HepG2 (cell line): ENCODE results near the gene ZNRD2. TPM values are rescaled to one million over a fixed set of nuclear protein-coding genes. Genes with fewer than 3 reads are reported as not detected.

Experiments
- ATAC-seq: fragments of 200-7000 bp; cut with Tn5 transposase; 3 replicates; pipeline ENCODE4 v1.9.1; 2020; ENCODE audit warnings: mild to moderate bottlenecking, moderate library complexity
- BruUV-seq: library from RNA; stranded (reverse); fragments of 400-500 nt; replicated peaks from 2 replicates; lab custom pipeline; 2021; lab: Mats Ljungman, UMichigan
- CTCF ChIA-PET: fragments of 300-600 bp; formaldehyde crosslinking; extraction: SDS; loops from one replicate; lab custom pipeline; 2021; ENCODE audit warnings: low total read pairs, inconsistent platforms, low intra/inter-chr PET ratio; lab: Yijun Ruan, JAX
- POLR2A ChIA-PET: fragments of 350-600 bp; sonication (Branson Sonifier 250); formaldehyde crosslinking; loops from one replicate; lab custom pipeline; 2020; ENCODE audit warnings: antibody characterized with exemption, inconsistent platforms; lab: Yijun Ruan, JAX
- DNase-seq: peaks from one replicate; pipeline ENCODE4 v3.0.0-alpha.2; 2015; ENCODE audit warnings: low spot score
- FAIRE-seq: peaks from 3 replicates; lab custom pipeline; 2011; peaks lifted over from hg19 to GRCh38; lab: Jason Lieb, UNC
- H2AFZ ChIP-seq: one replicate; pipeline ENCODE4 v1.6.1; 2011; ENCODE audit warnings: low read length, inconsistent platforms
- H3K27ac ChIP-seq: fragments of 300-600 bp; 3 replicates; pipeline ENCODE4 v1.8.0; 2011; ENCODE audit warnings: mixed run types, mild to moderate bottlenecking, mixed read lengths, low read length, inconsistent platforms; ENCODE audit not compliant: insufficient read depth; ENCODE audit errors: extremely low read length
- H3K27me3 ChIP-seq, 2 experiments: fragments of 200-600 bp in 1 of 2; 2 replicates in 1 of 2; 3 replicates in 1 of 2; pipeline versions ENCODE4 v1.6.0 to v1.8.0; 2011; ENCODE audit warnings: low read length in 2 of 2, mild to moderate bottlenecking in 2 of 2, moderate library complexity in 2 of 2, inconsistent platforms in 1 of 2; ENCODE audit not compliant: insufficient read depth in 2 of 2, control insufficient read depth in 1 of 2
- H3K36me3 ChIP-seq, 2 experiments: fragments of 200-600 bp in 1 of 2; replicated peaks in 1 of 2; 2 replicates in 1 of 2; 3 replicates in 1 of 2; pipeline versions ENCODE4 v1.5.1 to v1.8.0; 2011; ENCODE audit warnings: low read length in 2 of 2, inconsistent platforms in 1 of 2; ENCODE audit not compliant: insufficient read depth in 2 of 2, control insufficient read depth in 1 of 2
- H3K4me1 ChIP-seq: 2 replicates; pipeline ENCODE4 v1.5.1; 2012; ENCODE audit warnings: low read length, inconsistent platforms; ENCODE audit not compliant: insufficient read depth
- H3K4me2 ChIP-seq: 2 replicates; pipeline ENCODE4 v1.6.0; 2011; ENCODE audit warnings: low read depth, low read length, inconsistent platforms
- H3K4me3 ChIP-seq, 3 experiments: fragments of 200-600 bp in 1 of 3; sonication (generic), shearing (Covaris generic) in 1 of 3; replicated peaks in 1 of 3; 2 replicates each; pipeline ENCODE4 v1.5.1; 2011 to 2016; ENCODE audit warnings: low read length in 3 of 3, inconsistent platforms in 2 of 3, low read depth in 2 of 3, mild to moderate bottlenecking in 2 of 3, control low read depth in 1 of 3, mixed read lengths in 1 of 3; ENCODE audit not compliant: insufficient read depth in 1 of 3
- H3K79me2 ChIP-seq: one replicate; pipeline ENCODE4 v1.6.1; 2011; ENCODE audit warnings: low read length, inconsistent platforms; ENCODE audit not compliant: insufficient read depth
- H3K9ac ChIP-seq: 2 replicates; pipeline ENCODE4 v1.6.0; 2011; ENCODE audit warnings: mild to moderate bottlenecking, low read depth, low read length, inconsistent platforms; ENCODE audit not compliant: insufficient read depth
- H3K9me3 ChIP-seq: 2 replicates; pipeline ENCODE4 v1.5.1; 2012; ENCODE audit warnings: mild to moderate bottlenecking, low read length
- H4K20me1 ChIP-seq: 2 replicates; pipeline ENCODE4 v1.6.0; 2011; ENCODE audit warnings: inconsistent platforms, mild to moderate bottlenecking, low read length, moderate library complexity; ENCODE audit not compliant: insufficient read depth
- CSRNP2 ChIP-seq: sonication (generic); formaldehyde crosslinking; conservative IDR thresholded peaks from 2 replicates; pipeline ENCODE4 v1.8.0; 2022; ENCODE audit warnings: low read depth, missing genetic modification reagents
- HES4 ChIP-seq: sonication (generic); formaldehyde crosslinking; IDR thresholded peaks from 2 replicates; pipeline ENCODE4 v1.9.0; 2021; ENCODE audit warnings: mild to moderate bottlenecking, missing genetic modification reagents, borderline replicate concordance
- HHEX ChIP-seq: IDR thresholded peaks from 2 replicates; pipeline ENCODE4 v1.6.1; 2016; ENCODE audit warnings: control low read depth
- HNF4A ChIP-seq: sonication (generic); formaldehyde crosslinking; IDR thresholded peaks from 2 replicates; pipeline ENCODE4 v1.4.0; 2020; ENCODE audit warnings: missing genetic modification reagents
- MZF1 ChIP-seq: sonication (generic); formaldehyde crosslinking; IDR thresholded peaks from 2 replicates; pipeline ENCODE4 v1.8.1; 2023; ENCODE audit warnings: mild to moderate bottlenecking, missing genetic modification reagents, borderline replicate concordance
- NBN ChIP-seq: fragments of 450-650 bp; conservative IDR thresholded peaks from 2 replicates; pipeline ENCODE4 v1.6.1; 2017
- RNF219 ChIP-seq: sonication (generic); formaldehyde crosslinking; IDR thresholded peaks from 2 replicates; pipeline ENCODE4 v1.5.0; 2020; ENCODE audit warnings: mild to moderate bottlenecking, missing genetic modification reagents
- SP1 ChIP-seq, 2 experiments: fragments of 450-650 bp in 1 of 2; sonication (generic) in 1 of 2; formaldehyde crosslinking in 1 of 2; IDR thresholded peaks; 2 replicates each; pipeline versions ENCODE4 v1.4.0 to v1.6.1; 2016 to 2020; ENCODE audit warnings: missing genetic modification reagents in 1 of 2
- ZNF33A ChIP-seq: sonication (generic); formaldehyde crosslinking; IDR thresholded peaks from 2 replicates; pipeline ENCODE4 v1.5.1; 2020; ENCODE audit warnings: missing genetic modification reagents, mild to moderate bottlenecking, moderate library complexity, borderline replicate concordance
- ZNF512 ChIP-seq: sonication (generic); formaldehyde crosslinking; IDR thresholded peaks from 2 replicates; pipeline ENCODE4 v1.4.0; 2020; ENCODE audit warnings: mild to moderate bottlenecking, missing genetic modification reagents
- ZNF724P ChIP-seq: sonication (generic); formaldehyde crosslinking; IDR thresholded peaks from 2 replicates; pipeline ENCODE4 v1.8.0; 2022; ENCODE audit warnings: missing genetic modification reagents, borderline replicate concordance
- ZSCAN21 ChIP-seq: sonication (generic); formaldehyde crosslinking; IDR thresholded peaks from 2 replicates; pipeline ENCODE4 v1.8.0; 2022; ENCODE audit warnings: mild to moderate bottlenecking, missing genetic modification reagents, moderate library complexity, borderline replicate concordance
- WGBS: methylation state at CpG from one replicate; pipeline ENCODE4 v1.1.6; 2017; ENCODE audit warnings: low lambda C conversion rate; 5-methylcytosine and 5-hydroxymethylcytosine counted together
- in situ Hi-C: cut with HindIII; loops from 2 replicates; pipeline ENCODE4 v1.10.0; 2017; ENCODE audit warnings: low pct_unique_long_range_greater_than_20kb; ENCODE audit not compliant: extremely low pct_ligation_motif_present
- intact Hi-C: fragments of 100-400 bp; cut with micrococcal nuclease; formaldehyde crosslinking; loops from one replicate; pipeline ENCODE4 v1.10.0; 2022; ENCODE audit not compliant: unreplicated experiment
- polyA plus RNA-seq, 8 experiments: library from polyadenylated mRNA; depleted of rRNA in 3 of 8; stranded (reverse) in 7 of 8; unstranded in 1 of 8; fragments of >200 nt; fragmentation: Illumina TruSeq in 4 of 8; extraction: Trizol in 4 of 8; gene quantifications; 2 replicates each; pipeline versions ENCODE4 v1.2.1 to v1.2.3, GENCODE V29; 2011 to 2016; ENCODE audit warnings: low read depth in 4 of 8, missing spikeins in 1 of 8, mixed read lengths in 1 of 8; ENCODE audit not compliant: insufficient read depth in 1 of 8
- total RNA-seq, 5 experiments: library from RNA; depleted of rRNA; stranded (reverse); fragments of >200 nt; fragmentation: Illumina TruSeq; extraction: Trizol; gene quantifications; 2 replicates each; pipeline ENCODE4 v1.2.3, GENCODE V29; 2016; ENCODE audit warnings: low read depth in 1 of 5

Gene ZNRD2
- total and polyA plus RNA-seq, 2 of the 13 experiments (the other 11 are each of a cell fraction or from before 2014, with no cell fraction given), result 29.2 to 34.0 TPM

- H3K9me3 ChIP-seq, result no peaks in the 10 kb centered on the region
- ChIA-PET CTCF (no interaction called here), POLR2A (interaction anchor here (1.4 kb wide), 1 partner anchor 13 kb away, joined by 3 read pairs; no protein-coding TSS in a partner anchor)
- FAIRE-seq, result no peak
- no peak overlapping the region for H3K9ac ChIP-seq
- H3K4me1 ChIP-seq, result peaks cover 14% of the 10 kb centered on the region
- ATAC-seq, result no peak
- H3K27me3 ChIP-seq, result no peaks in the 10 kb centered on the region
- in situ Hi-C loops, result loop anchor here (5.0 kb wide), 1 partner anchor 44 kb away; no protein-coding TSS in a partner anchor
- TF ChIP-seq HHEX (CRISPR knock-in tag), result no peak
- no peak for TF ChIP-seq HNF4A
- no peak for TF ChIP-seq ZNF33A
- no peak for TF ChIP-seq SP1 (IDR thresholded peaks at IDR 0.05)
- no peak for TF ChIP-seq SP1 (CRISPR knock-in tag; IDR thresholded peaks at IDR 0.05)
- no peaks in the 10 kb centered on the region for H3K79me2 ChIP-seq
- no peak overlapping the region for H2AFZ ChIP-seq
- H3K27ac ChIP-seq, result no peak overlapping the region
- H3K4me3 ChIP-seq, result no peak overlapping the region
- 94% methylated on average over 2 of the region's 3 CpGs for WGBS
- DNase-seq, result no peak
- peaks cover 1 to 11% of the 10 kb centered on the region in 2 experiments; a peak in 2 of 5 replicates for H3K36me3 ChIP-seq
- no TSS peak for BruUV-seq
- intact Hi-C loops, result no loop called here
- no peak overlapping the region for H3K4me2 ChIP-seq
- H4K20me1 ChIP-seq, result no peaks in the 10 kb centered on the region
Measured at GRCh38 chr11:65542738-65543390, 27.4 kb upstream of the ZNRD2 start.

GRCh38 chr11:65545853-65546216 lies 24.4 kb upstream of the ZNRD2 start:
- Histone ChIP-seq H4K20me1 (no peaks in the 10 kb centered on the region), H3K4me2 (peak overlapping the region; percentile 73), H3K79me2 (no peaks in the 10 kb centered on the region), H3K27ac (peak overlapping the region; percentile 66), H3K27me3 (no peaks in the 10 kb centered on the region), H3K9ac (peak overlapping the region; percentile 61), H3K4me1 (peaks cover 20% of the 10 kb centered on the region), H3K4me3 (peak overlapping the region; percentile 44 to 68 (median 58); a peak in 5 of 6 replicates), H3K9me3 (no peaks in the 10 kb centered on the region), H2AFZ (no peak overlapping the region), H3K36me3 (peaks cover 4 to 11% of the 10 kb centered on the region in 2 experiments; a peak in 2 of 5 replicates)
- ATAC-seq (no peak), FAIRE-seq (no peak), DNase-seq (no peak)
- ChIA-PET POLR2A (interaction anchor here (1.0 to 2.0 kb wide), 2 partner anchors 15 to 24 kb away, joined by 3 to 7 read pairs; partner anchors contain the start of gene ZNRD2), CTCF (no interaction called here)
- in situ Hi-C loops (no loop called here), intact Hi-C loops (no loop called here)
- BruUV-seq, result no TSS peak
- 72% methylated on average over 4 of the region's 4 CpGs for WGBS
- TF ChIP-seq ZNF724P (CRISPR knock-in tag) (no peak), ZNF512 (CRISPR knock-in tag) (no peak), RNF219 (CRISPR knock-in tag) (no peak), CSRNP2 (CRISPR knock-in tag) (no peak), NBN (no peak), ZSCAN21 (CRISPR knock-in tag) (no peak), HES4 (CRISPR knock-in tag) (no peak), MZF1 (CRISPR knock-in tag) (no peak)
